D341Med (cell line): Measurements from ENCODE around the gene ELAC1.
"Not testable (repeated sequence)": the region's sequence is repeated elsewhere in the genome, so short reads cannot be mapped to it uniquely, and the experiment has no call there.

Experiments used
- DNase-seq: peaks from one replicate; pipeline ENCODE4 v3.0.0; 2012; ENCODE audit warnings: low spot score

ELAC1 gene

GRCh38 chr18:50973367-50974126 is 5.7 kb downstream of the ELAC1 start:
- no peak for DNase-seq

GRCh38 chr18:50977037-50977760 is 9.4 kb downstream of the ELAC1 start:
- no peak for DNase-seq

GRCh38 chr18:50981381-50981780 is 13.5 kb downstream of the ELAC1 start:
- DNase-seq: no peak

GRCh38 chr18:50982086-50982801 is 14.4 kb downstream of the ELAC1 start:
- no peak for DNase-seq

- DNase-seq: no peak
Observed at GRCh38 chr18:50982802-50983179, 15.0 kb downstream of the ELAC1 start.

GRCh38 chr18:50986360-50987087 is 18.7 kb downstream of the ELAC1 start:
- DNase-seq: no peak

- DNase-seq: no peak
Observed at GRCh38 chr18:50987261-50987660, 19.4 kb downstream of the ELAC1 start.

- DNase-seq: no peak
Observed at GRCh38 chr18:50989711-50990110, 21.9 kb downstream of the ELAC1 start.

- DNase-seq: no peak
Observed at GRCh38 chr18:50992351-50992762, 24.5 kb downstream of the ELAC1 start.

GRCh38 chr18:50994031-50994430 is 26.2 kb downstream of the ELAC1 start:
- no peak for DNase-seq

- not testable (repeated sequence) for DNase-seq
Observed at GRCh38 chr18:51003174-51003573, 35.3 kb downstream of the ELAC1 start.

- no peak for DNase-seq
Observed at GRCh38 chr18:51006061-51006818, 38.4 kb downstream of the ELAC1 start.

- no peak for DNase-seq
Observed at GRCh38 chr18:51006948-51007789, 39.3 kb downstream of the ELAC1 start.

GRCh38 chr18:51007790-51008139 is 39.9 kb downstream of the ELAC1 start:
- no peak for DNase-seq

- DNase-seq: peak; percentile 65
Observed at GRCh38 chr18:51009072-51009471, 41.2 kb downstream of the ELAC1 start.

GRCh38 chr18:51010218-51010617 is 42.4 kb downstream of the ELAC1 start:
- no peak for DNase-seq

- no peak for DNase-seq
Observed at GRCh38 chr18:51011709-51012108, 43.9 kb downstream of the ELAC1 start.

GRCh38 chr18:51012441-51012840 is 44.6 kb downstream of the ELAC1 start:
- DNase-seq: no peak

GRCh38 chr18:51013259-51013658 is 45.4 kb downstream of the ELAC1 start:
- DNase-seq: no peak

GRCh38 chr18:51017140-51017879 is 49.5 kb downstream of the ELAC1 start:
- no peak for DNase-seq
